ENCODE data around the gene PPP1R16B. TPM values are rescaled to one million over a fixed set of nuclear protein-coding genes. Genes with fewer than 3 reads are reported as not detected.

The PPP1R16B gene
- total and polyA plus RNA-seq, 4 donors, result 2.6 to 15.0 (median 7.1) TPM

DNA sequence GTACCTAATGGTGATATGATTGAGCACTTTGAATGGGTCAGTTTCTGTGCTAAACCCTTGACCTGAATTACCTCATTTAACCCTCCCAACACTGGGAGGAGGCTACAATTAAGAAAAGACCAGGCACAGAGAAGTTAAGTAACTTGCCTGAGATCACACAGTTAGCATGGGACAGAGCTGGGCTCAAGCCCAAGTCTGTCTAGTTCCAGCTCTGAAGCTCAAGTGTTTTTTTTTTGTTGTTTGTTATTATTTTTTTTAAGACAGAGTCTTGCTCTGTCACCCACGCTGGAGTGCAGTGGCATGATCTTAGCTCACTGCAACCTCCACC, 124.7 kb downstream of the PPP1R16B start:
- TF ChIP-seq, protein P1, sequence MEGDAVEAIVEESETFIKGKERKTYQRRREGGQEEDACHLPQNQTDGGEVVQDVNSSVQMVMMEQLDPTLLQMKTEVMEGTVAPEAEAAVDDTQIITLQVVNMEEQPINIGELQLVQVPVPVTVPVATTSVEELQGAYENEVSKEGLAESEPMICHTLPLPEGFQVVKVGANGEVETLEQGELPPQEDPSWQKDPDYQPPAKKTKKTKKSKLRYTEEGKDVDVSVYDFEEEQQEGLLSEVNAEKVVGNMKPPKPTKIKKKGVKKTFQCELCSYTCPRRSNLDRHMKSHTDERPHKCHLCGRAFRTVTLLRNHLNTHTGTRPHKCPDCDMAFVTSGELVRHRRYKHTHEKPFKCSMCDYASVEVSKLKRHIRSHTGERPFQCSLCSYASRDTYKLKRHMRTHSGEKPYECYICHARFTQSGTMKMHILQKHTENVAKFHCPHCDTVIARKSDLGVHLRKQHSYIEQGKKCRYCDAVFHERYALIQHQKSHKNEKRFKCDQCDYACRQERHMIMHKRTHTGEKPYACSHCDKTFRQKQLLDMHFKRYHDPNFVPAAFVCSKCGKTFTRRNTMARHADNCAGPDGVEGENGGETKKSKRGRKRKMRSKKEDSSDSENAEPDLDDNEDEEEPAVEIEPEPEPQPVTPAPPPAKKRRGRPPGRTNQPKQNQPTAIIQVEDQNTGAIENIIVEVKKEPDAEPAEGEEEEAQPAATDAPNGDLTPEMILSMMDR (IDR thresholded peaks at IDR 0.05; ENCODE audit: control extremely low read depth, extremely low read depth), result no peak
- H3K9me3 ChIP-seq (ENCODE audit: control insufficient read depth in 4 of 4, insufficient read depth in 3 of 4, low read length in 3 of 4), result no peaks in the 10 kb centered on the region
- H3K4me1 ChIP-seq (ENCODE audit: control insufficient read depth in 5 of 5, insufficient read depth in 5 of 5, low read length in 5 of 5), result peaks cover 0 to 18% (median 5%) of the 10 kb centered on the region in 5 donors
- H3K9ac ChIP-seq (ENCODE audit: insufficient read depth in 1 of 2, low read length in 2 of 2), result no peak overlapping the region
- no peak overlapping the region for H3K4me3 ChIP-seq
- H3K27me3 ChIP-seq (ENCODE audit: control insufficient read depth in 3 of 3, insufficient read depth in 3 of 3, low read length in 2 of 3), result no peaks in the 10 kb centered on the region
- no peak for DNase-seq
- 92 to 95% methylated on average over 1 of the region's 1 CpG for WGBS, 2 donors
- H3K27ac ChIP-seq (ENCODE audit: low read depth in 1 of 2, low read length in 1 of 2), result no peak overlapping the region
- ATAC-seq (ENCODE audit: insufficient read depth, low FRiP score), result no peak
- H3K36me3 ChIP-seq (ENCODE audit: control insufficient read depth in 4 of 4, insufficient read depth in 4 of 4, low read length in 4 of 4), result no peaks in the 10 kb centered on the region

GRCh38 chr20:38931984-38932383, 126.5 kb downstream of the PPP1R16B start:
- ATAC-seq (ENCODE audit: insufficient read depth, low FRiP score), result no peak
- H3K27me3 ChIP-seq (ENCODE audit: control insufficient read depth in 3 of 3, insufficient read depth in 3 of 3, low read length in 2 of 3), result no peaks in the 10 kb centered on the region

DNA sequence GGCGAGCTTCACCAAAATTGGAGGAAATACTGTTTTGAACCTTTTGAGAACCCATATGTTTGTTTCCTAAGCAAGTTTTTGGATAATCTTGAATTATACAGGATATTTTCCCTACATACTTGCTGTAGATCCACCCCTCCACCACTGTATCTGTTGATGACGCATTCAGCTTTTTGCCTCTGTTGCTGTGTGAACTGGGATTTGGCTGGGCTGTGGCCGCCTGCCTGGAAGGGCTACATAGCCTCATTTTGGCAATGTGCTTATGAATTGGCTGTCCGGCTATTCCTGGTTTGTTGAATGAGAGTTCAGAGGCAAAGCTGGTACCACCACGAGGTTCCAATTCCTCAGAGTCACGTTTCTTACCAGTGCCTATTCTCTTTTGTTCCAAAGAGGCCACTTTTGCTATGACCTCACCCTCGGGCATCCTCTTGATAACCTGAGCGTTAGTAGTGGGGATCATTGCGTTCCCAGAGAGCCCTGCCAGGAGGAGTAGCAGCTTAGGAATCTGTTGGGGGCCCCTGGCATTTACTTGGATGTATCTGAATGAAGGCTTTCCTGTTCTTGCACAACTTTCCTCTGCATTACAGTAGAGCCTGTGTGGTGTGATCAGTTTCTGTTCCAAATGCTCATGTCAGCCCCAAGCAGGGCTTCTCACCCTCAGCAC, 127.1 kb downstream of the PPP1R16B start:
- Histone ChIP-seq H3K4me3 (no peak overlapping the region), H3K36me3 (ENCODE audit: control insufficient read depth in 4 of 4, insufficient read depth in 4 of 4, low read length in 4 of 4) (no peaks in the 10 kb centered on the region), H3K27me3 (ENCODE audit: control insufficient read depth in 3 of 3, insufficient read depth in 3 of 3, low read length in 2 of 3) (no peaks in the 10 kb centered on the region), H3K9ac (ENCODE audit: insufficient read depth in 1 of 2, low read length in 2 of 2) (no peak overlapping the region), H3K9me3 (ENCODE audit: control insufficient read depth in 4 of 4, insufficient read depth in 3 of 4, low read length in 3 of 4) (no peaks in the 10 kb centered on the region), H3K4me1 (ENCODE audit: control insufficient read depth in 5 of 5, insufficient read depth in 5 of 5, low read length in 5 of 5) (peaks cover 0 to 15% (median 0%) of the 10 kb centered on the region in 5 donors), H3K27ac (ENCODE audit: low read depth in 1 of 2, low read length in 1 of 2) (no peak overlapping the region)
- no peak for ATAC-seq (ENCODE audit: insufficient read depth, low FRiP score)
- DNase-seq, result peak; percentile 23 to 45 (median 32)
- TF ChIP-seq, protein P1 (IDR thresholded peaks at IDR 0.05; ENCODE audit: control extremely low read depth, extremely low read depth), result no peak
- 75 to 84% methylated on average over 9 of the region's 9 CpGs for WGBS, 2 donors

More at GRCh38 chr20:38931984-38932383, 126.5 kb downstream of the PPP1R16B start:
- Histone ChIP-seq H3K27ac (ENCODE audit: low read depth in 1 of 2, low read length in 1 of 2) (no peak overlapping the region), H3K36me3 (ENCODE audit: control insufficient read depth in 4 of 4, insufficient read depth in 4 of 4, low read length in 4 of 4) (no peaks in the 10 kb centered on the region), H3K4me3 (no peak overlapping the region), H3K9ac (ENCODE audit: insufficient read depth in 1 of 2, low read length in 2 of 2) (no peak overlapping the region), H3K4me1 (ENCODE audit: control insufficient read depth in 5 of 5, insufficient read depth in 5 of 5, low read length in 5 of 5) (peaks cover 0 to 18% (median 3%) of the 10 kb centered on the region in 5 donors), H3K9me3 (ENCODE audit: control insufficient read depth in 4 of 4, insufficient read depth in 3 of 4, low read length in 3 of 4) (no peaks in the 10 kb centered on the region)
- no peak for DNase-seq
- WGBS, 2 donors, result 95 to 96% methylated on average over 4 of the region's 4 CpGs
- TF ChIP-seq, protein P1 (IDR thresholded peaks at IDR 0.05; ENCODE audit: control extremely low read depth, extremely low read depth), result no peak

DNA sequence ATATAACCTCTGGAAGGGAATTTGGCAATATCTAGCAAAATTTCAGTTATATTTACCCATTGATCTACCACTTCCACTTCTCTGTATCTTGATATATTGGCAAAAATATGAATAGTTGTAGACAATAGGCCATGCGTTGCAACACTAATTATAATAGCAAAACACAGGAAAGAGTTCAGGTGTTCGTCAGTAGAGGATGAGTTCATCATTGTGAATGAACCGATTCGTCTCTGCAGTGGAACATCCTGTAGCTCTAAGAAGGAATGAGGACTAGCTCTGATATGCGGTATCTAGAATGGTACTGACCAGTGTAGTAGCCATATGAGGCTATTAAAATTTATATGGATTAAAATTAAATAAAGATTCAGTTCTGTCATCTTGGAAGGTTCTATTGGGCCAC, 129.0 kb downstream of the PPP1R16B start:
- H3K4me1 ChIP-seq (ENCODE audit: control insufficient read depth in 5 of 5, insufficient read depth in 5 of 5, low read length in 5 of 5), result no peaks in the 10 kb centered on the region
- 91 to 94% methylated on average over 5 of the region's 5 CpGs for WGBS, 2 donors
- no peak overlapping the region for H3K4me3 ChIP-seq
- H3K9me3 ChIP-seq (ENCODE audit: control insufficient read depth in 4 of 4, insufficient read depth in 3 of 4, low read length in 3 of 4), result no peaks in the 10 kb centered on the region
- peaks cover 0 to 4% (median under 1%) of the 10 kb centered on the region in 4 donors for H3K36me3 ChIP-seq (ENCODE audit: control insufficient read depth in 4 of 4, insufficient read depth in 4 of 4, low read length in 4 of 4)
- no peak for ATAC-seq (ENCODE audit: insufficient read depth, low FRiP score)
- no peak for DNase-seq
- no peak overlapping the region for H3K9ac ChIP-seq (ENCODE audit: insufficient read depth in 1 of 2, low read length in 2 of 2)
- H3K27me3 ChIP-seq (ENCODE audit: control insufficient read depth in 3 of 3, insufficient read depth in 3 of 3, low read length in 2 of 3), result no peaks in the 10 kb centered on the region
- no peak overlapping the region for H3K27ac ChIP-seq (ENCODE audit: low read depth in 1 of 2, low read length in 1 of 2)
- TF ChIP-seq, protein P1 (IDR thresholded peaks at IDR 0.05; ENCODE audit: control extremely low read depth, extremely low read depth), result no peak

Data from lung (tissue), 12 donors.